ENCODE measurements around the gene TELO2. TPM values are rescaled to one million over a fixed set of nuclear protein-coding genes. Genes with fewer than 3 reads are reported as not detected.

The TELO2 gene
- total RNA-seq, 1 experiment from 2014 or later = 60.3 TPM

GRCh38 chr16:1481906-1482835 is 11.0 kb upstream of the TELO2 start:
- Histone ChIP-seq H3K4me3 (ENCODE audit: insufficient read depth, low read depth, low read length) (no peak overlapping the region), H3K27me3 (ENCODE audit: control insufficient read depth, insufficient read depth, low read length) (no peaks in the 10 kb centered on the region), H3K36me3 (replicated peaks; ENCODE audit: control insufficient read depth, insufficient read depth, low read length) (no peaks in the 10 kb centered on the region)
- DNase-seq = no peak

GRCh38 chr16:1485847-1486496 is 7.2 kb upstream of the TELO2 start:
- Histone ChIP-seq H3K36me3 (replicated peaks; ENCODE audit: control insufficient read depth, insufficient read depth, low read length) (no peaks in the 10 kb centered on the region), H3K27me3 (ENCODE audit: control insufficient read depth, insufficient read depth, low read length) (no peaks in the 10 kb centered on the region), H3K4me3 (ENCODE audit: insufficient read depth, low read depth, low read length) (no peak overlapping the region)
- DNase-seq = no peak

- Histone ChIP-seq H3K27me3 (ENCODE audit: control insufficient read depth, insufficient read depth, low read length) (no peaks in the 10 kb centered on the region), H3K36me3 (replicated peaks; ENCODE audit: control insufficient read depth, insufficient read depth, low read length) (no peaks in the 10 kb centered on the region), H3K4me3 (ENCODE audit: insufficient read depth, low read depth, low read length) (no peak overlapping the region)
- no peak for DNase-seq
These were observed 6.4 kb upstream of the TELO2 start for GRCh38 chr16:1486551-1487390.

GRCh38 chr16:1487395-1488053 is 5.6 kb upstream of the TELO2 start:
- H3K4me3 ChIP-seq (ENCODE audit: insufficient read depth, low read depth, low read length) = no peak overlapping the region
- no peak for DNase-seq
- no peaks in the 10 kb centered on the region for H3K27me3 ChIP-seq (ENCODE audit: control insufficient read depth, insufficient read depth, low read length)
- no peaks in the 10 kb centered on the region for H3K36me3 ChIP-seq (replicated peaks; ENCODE audit: control insufficient read depth, insufficient read depth, low read length)

- no peaks in the 10 kb centered on the region for H3K27me3 ChIP-seq (ENCODE audit: control insufficient read depth, insufficient read depth, low read length)
- no peaks in the 10 kb centered on the region for H3K36me3 ChIP-seq (replicated peaks; ENCODE audit: control insufficient read depth, insufficient read depth, low read length)
- DNase-seq = no peak
- no peak overlapping the region for H3K4me3 ChIP-seq (ENCODE audit: insufficient read depth, low read depth, low read length)
These were observed 5.0 kb upstream of the TELO2 start for GRCh38 chr16:1488054-1488601.

GRCh38 chr16:1488619-1489018 is 4.5 kb upstream of the TELO2 start, which contains the start of gene PTX4:
Gene PTX4, minus strand, starts transcription at chr16:1488944. Its CDS starts 35 bp downstream, at chr16:1488909.
- no peaks in the 10 kb centered on the region for H3K27me3 ChIP-seq (ENCODE audit: control insufficient read depth, insufficient read depth, low read length)
- no peaks in the 10 kb centered on the region for H3K36me3 ChIP-seq (replicated peaks; ENCODE audit: control insufficient read depth, insufficient read depth, low read length)
- no peak for DNase-seq
- no peak within 1 kb of the TSS for H3K4me3 ChIP-seq (ENCODE audit: insufficient read depth, low read depth, low read length)

GRCh38 chr16:1489077-1489476 is 4.1 kb upstream of the TELO2 start:
- no peaks in the 10 kb centered on the region for H3K27me3 ChIP-seq (ENCODE audit: control insufficient read depth, insufficient read depth, low read length)
- H3K4me3 ChIP-seq (ENCODE audit: insufficient read depth, low read depth, low read length) = no peak overlapping the region
- no peaks in the 10 kb centered on the region for H3K36me3 ChIP-seq (replicated peaks; ENCODE audit: control insufficient read depth, insufficient read depth, low read length)
- no peak for DNase-seq

GRCh38 chr16:1491327-1491726 is 1.8 kb upstream of the TELO2 start:
- no peaks in the 10 kb centered on the region for H3K27me3 ChIP-seq (ENCODE audit: control insufficient read depth, insufficient read depth, low read length)
- H3K4me3 ChIP-seq (ENCODE audit: insufficient read depth, low read depth, low read length) = no peak overlapping the region
- H3K36me3 ChIP-seq (replicated peaks; ENCODE audit: control insufficient read depth, insufficient read depth, low read length) = peaks cover 11% of the 10 kb centered on the region
- DNase-seq = no peak

GRCh38 chr16:1492082-1492922 is 858 bp upstream of the TELO2 start:
- Histone ChIP-seq H3K4me3 (ENCODE audit: insufficient read depth, low read depth, low read length) (peak overlapping the region; percentile 82), H3K36me3 (replicated peaks; ENCODE audit: control insufficient read depth, insufficient read depth, low read length) (peaks cover 11% of the 10 kb centered on the region), H3K27me3 (ENCODE audit: control insufficient read depth, insufficient read depth, low read length) (no peaks in the 10 kb centered on the region)
- DNase-seq = no peak

GRCh38 chr16:1493746-1494094 is 560 bp downstream of the TELO2 start:
- peaks cover 11% of the 10 kb centered on the region for H3K36me3 ChIP-seq (replicated peaks; ENCODE audit: control insufficient read depth, insufficient read depth, low read length)
- H3K27me3 ChIP-seq (ENCODE audit: control insufficient read depth, insufficient read depth, low read length) = no peaks in the 10 kb centered on the region
- peak overlapping the region; percentile 82 for H3K4me3 ChIP-seq (ENCODE audit: insufficient read depth, low read depth, low read length)
- no peak for DNase-seq

- peak; percentile 86 for DNase-seq
- Histone ChIP-seq H3K36me3 (replicated peaks; ENCODE audit: control insufficient read depth, insufficient read depth, low read length) (peaks cover 13% of the 10 kb centered on the region), H3K4me3 (ENCODE audit: insufficient read depth, low read depth, low read length) (peak overlapping the region; percentile 82), H3K27me3 (ENCODE audit: control insufficient read depth, insufficient read depth, low read length) (no peaks in the 10 kb centered on the region)
These were observed 1.0 kb downstream of the TELO2 start for GRCh38 chr16:1494129-1494640.

- no peak for DNase-seq
- Histone ChIP-seq H3K36me3 (replicated peaks; ENCODE audit: control insufficient read depth, insufficient read depth, low read length) (peaks cover 14% of the 10 kb centered on the region), H3K27me3 (ENCODE audit: control insufficient read depth, insufficient read depth, low read length) (no peaks in the 10 kb centered on the region), H3K4me3 (ENCODE audit: insufficient read depth, low read depth, low read length) (no peak overlapping the region)
These were observed 1.6 kb downstream of the TELO2 start for GRCh38 chr16:1494711-1495110.

- no peaks in the 10 kb centered on the region for H3K27me3 ChIP-seq (ENCODE audit: control insufficient read depth, insufficient read depth, low read length)
- DNase-seq = no peak
- no peak overlapping the region for H3K4me3 ChIP-seq (ENCODE audit: insufficient read depth, low read depth, low read length)
- peaks cover 15% of the 10 kb centered on the region for H3K36me3 ChIP-seq (replicated peaks; ENCODE audit: control insufficient read depth, insufficient read depth, low read length)
These were observed 2.2 kb downstream of the TELO2 start for GRCh38 chr16:1495211-1495888.

Data from H7 (cell line).